Posterior vena cava (tissue), 2 donors: Measurements from ENCODE around the gene LCT. TPM values are rescaled to one million over a fixed set of nuclear protein-coding genes. Genes with fewer than 3 reads are reported as not detected.
A peak's percentile ranks its signal among the peaks of the same experiment; 100 is the strongest.
"Not testable (repeated sequence)": the region's sequence is repeated elsewhere in the genome, so short reads cannot be mapped to it uniquely, and the experiment has no call there.

Experiments
- DNase-seq: peaks from one replicate; pipeline ENCODE4 v3.0.0-alpha.2; 2020; ENCODE audit warnings: low spot score
- intact Hi-C, 2 donors: fragments of 100-400 bp; cut with DNase I; formaldehyde crosslinking; loops; one replicate each; pipeline versions ENCODE4 v1.14.1 to v1.14.2; 2022 to 2023
- long read RNA-seq, 2 donors: library from polyadenylated mRNA; unstranded; transcript quantifications; one replicate each; pipeline ENCODE4 v2.0.0, GENCODE V29; 2020 to 2021
- total RNA-seq, 2 donors: library from RNA; stranded (reverse); fragmentation: NEBNext Ultra II Directional; extraction: Animal tissue kit (Norgen Biotek cat#: 25700); gene quantifications; one replicate each; pipeline ENCODE4 v1.2.1, GENCODE V29; 2021
- donor health status: DM: yes; HTN: yes; CAD: no.
- donor health status: DM: yes; HTN: yes; CAD: no.

Gene LCT
- under 1 TPM in 1 of 2 donors, not detected in 1; 0.05 TPM for total RNA-seq
- long read RNA-seq, donor 1: 0 reads
- long read RNA-seq, donor 2: 0 reads

GRCh38 chr2:135836596-135837270 is at the start of gene LCT:
TSS of gene LCT (minus strand) at chr2:135837184. CDS start at chr2:135837169, 15 bp downstream.
- no peak for DNase-seq

GRCh38 chr2:135885709-135886108 is 48.7 kb upstream of the LCT start:
- intact Hi-C loops: no loop called here
- no peak for DNase-seq

More at GRCh38 chr2:135836596-135837270, at the start of gene LCT:
- intact Hi-C loops: no loop called here

GRCh38 chr2:135882415-135882814 is 45.4 kb upstream of the LCT start:
- DNase-seq: no peak
- intact Hi-C loops: no loop called here

- DNase-seq, intact Hi-C loops: not testable (repeated sequence)
These were observed 39.8 kb upstream of the LCT start for GRCh38 chr2:135876770-135877169.

GRCh38 chr2:135876066-135876711 is 39.2 kb upstream of the LCT start, which contains the start of gene MCM6:
TSS of gene MCM6 (minus strand) at chr2:135876443. CDS start at chr2:135876365, 78 bp downstream.
- peak; percentile 99 for DNase-seq
- intact Hi-C loops: no loop called here

- intact Hi-C loops: no loop called here
- DNase-seq: peak; percentile 87
These were observed 38.6 kb upstream of the LCT start for GRCh38 chr2:135875491-135876065.

- DNase-seq: no peak
- intact Hi-C loops: no loop called here
These were observed 37.9 kb upstream of the LCT start for GRCh38 chr2:135874777-135875365.

- intact Hi-C loops: no loop called here
- no peak for DNase-seq
These were observed 33.6 kb upstream of the LCT start for GRCh38 chr2:135870571-135870970.

- intact Hi-C loops: no loop called here
- no peak for DNase-seq
These were observed 26.2 kb upstream of the LCT start for GRCh38 chr2:135863233-135863632.

- no peak for DNase-seq
- intact Hi-C loops: no loop called here
These were observed 25.7 kb upstream of the LCT start for GRCh38 chr2:135862718-135863117.

- intact Hi-C loops: no loop called here
- no peak for DNase-seq
These were observed 16.4 kb upstream of the LCT start for GRCh38 chr2:135853401-135853800.

GRCh38 chr2:135851858-135852257 is 14.9 kb upstream of the LCT start:
- DNase-seq: no peak

GRCh38 chr2:135850892-135851668 is 14.1 kb upstream of the LCT start:
- DNase-seq: no peak
- intact Hi-C loops: no loop called here

More at GRCh38 chr2:135851858-135852257, 14.9 kb upstream of the LCT start:
- intact Hi-C loops: no loop called here

GRCh38 chr2:135849087-135849486 is 12.1 kb upstream of the LCT start:
- intact Hi-C loops: no loop called here
- no peak for DNase-seq

- intact Hi-C loops: no loop called here
- DNase-seq: no peak
These were observed 9.0 kb upstream of the LCT start for GRCh38 chr2:135845997-135846396.

GRCh38 chr2:135845257-135845656 is 8.3 kb upstream of the LCT start:
- DNase-seq: no peak
- intact Hi-C loops: no loop called here

GRCh38 chr2:135844301-135844895 is 7.4 kb upstream of the LCT start:
- DNase-seq: no peak
- intact Hi-C loops: no loop called here

- DNase-seq: no peak
- intact Hi-C loops: no loop called here
These were observed 6.7 kb upstream of the LCT start for GRCh38 chr2:135843671-135844070.

- intact Hi-C loops: no loop called here
- no peak for DNase-seq
These were observed 3.6 kb upstream of the LCT start for GRCh38 chr2:135840601-135841000.
